ENCODE data around the gene LARGE1. TPM values are rescaled to one million over a fixed set of nuclear protein-coding genes. Genes with fewer than 3 reads are reported as not detected.

The LARGE1 gene
- polyA plus RNA-seq, 3 donors: 0.05 to 0.13 TPM; not detected in 1

DNA sequence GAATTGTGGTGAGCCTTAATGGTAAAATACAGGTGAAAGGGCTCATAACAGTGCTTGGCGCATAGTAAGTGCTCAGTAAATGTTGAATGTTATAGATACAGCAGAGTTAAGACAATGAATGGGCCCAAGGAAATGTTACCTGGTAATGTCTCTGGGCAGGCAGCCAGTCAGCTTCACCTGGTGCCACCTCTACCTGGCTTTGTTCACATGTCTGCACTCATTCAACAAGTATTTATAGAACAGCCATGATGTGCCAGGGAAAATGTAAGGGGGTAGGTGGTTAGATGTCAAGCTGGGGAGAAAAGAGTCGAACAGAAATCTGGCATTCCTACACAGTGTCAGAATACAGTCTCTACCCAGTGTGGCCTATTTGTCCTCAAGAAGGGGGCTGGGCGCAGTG lies 623.3 kb downstream of the LARGE1 start:
- H3K36me3 Mint-ChIP-seq: no peaks in the 10 kb centered on the region
- Histone ChIP-seq H3K9me3 (replicated peaks in 1 of 2; ENCODE audit: control insufficient read depth in 1 of 2, insufficient read depth in 1 of 2, low read length in 2 of 2) (no peaks in the 10 kb centered on the region), H3K79me2 (ENCODE audit: insufficient read depth, low read length) (no peaks in the 10 kb centered on the region), H4K20me1 (ENCODE audit: insufficient read depth, low read length) (no peaks in the 10 kb centered on the region), H3K27me3 (ENCODE audit: control insufficient read depth in 2 of 2, insufficient read depth in 2 of 2, low read length in 2 of 2) (no peaks in the 10 kb centered on the region), H3K4me1 (ENCODE audit: control insufficient read depth in 1 of 2, insufficient read depth in 2 of 2, low read length in 2 of 2) (peaks cover 4 to 6% of the 10 kb centered on the region in 2 donors), H3K4me3 (replicated peaks in 1 of 3; ENCODE audit: low read depth in 2 of 3, low read length in 3 of 3) (no peak overlapping the region), H3K36me3 (replicated peaks in 1 of 2; ENCODE audit: control insufficient read depth in 1 of 2, insufficient read depth in 2 of 2, low read length in 2 of 2) (no peaks in the 10 kb centered on the region), H3K27ac (ENCODE audit: low read depth in 1 of 2, low read length in 2 of 2) (no peak overlapping the region), H2AFZ (ENCODE audit: insufficient read depth, low read depth, low read length, poor library complexity, severe bottlenecking) (no peak overlapping the region), H3K4me2 (replicated peaks; ENCODE audit: extremely low read depth, low read length, poor library complexity, severe bottlenecking) (no peak overlapping the region), H3K9ac (ENCODE audit: insufficient read depth, low read length, poor library complexity, severe bottlenecking) (no peak overlapping the region)
- intact Hi-C loops (cut with micrococcal nuclease): no loop called here
- no peak for TF ChIP-seq CTCF (IDR thresholded peaks at IDR 0.05)
- peaks cover 0 to 3% (median 0%) of the 10 kb centered on the region in 7 donors for H3K9me3 Mint-ChIP-seq
- H3K4me1 Mint-ChIP-seq: peaks cover 8% of the 10 kb centered on the region
- 90% methylated on average over 2 of the region's 3 CpGs for WGBS (ENCODE audit: insufficient coverage)
- DNase-seq: no peak
- H3K4me3 Mint-ChIP-seq: no peak overlapping the region
- H3K27ac Mint-ChIP-seq: no peak overlapping the region
- peaks cover 0 to 1% (median 0%) of the 10 kb centered on the region in 3 donors for H3K27me3 Mint-ChIP-seq (ENCODE audit: low read depth in 3 of 3)

DNA sequence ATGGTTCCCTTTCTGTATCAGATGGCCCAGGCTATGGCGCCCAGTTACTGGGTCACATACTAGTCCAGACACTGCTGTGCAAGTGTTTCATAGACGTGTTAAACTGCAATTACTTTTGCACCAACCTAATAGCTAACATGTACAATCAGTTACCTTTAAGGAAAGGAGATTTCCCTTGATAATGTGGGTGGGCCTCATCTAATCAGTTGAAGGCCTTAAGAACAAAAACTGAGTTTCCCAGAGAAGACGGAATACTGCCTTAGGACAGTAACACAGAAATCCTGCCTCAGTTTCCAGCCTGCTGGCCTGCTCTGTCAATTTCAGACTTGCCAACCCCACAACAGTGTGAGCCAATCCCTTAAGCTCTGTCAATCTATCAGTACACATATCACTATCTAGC lies 632.2 kb downstream of the LARGE1 start:
- Mint-ChIP-seq H3K36me3 (no peaks in the 10 kb centered on the region), H3K9me3 (peaks cover 0 to 6% (median 2%) of the 10 kb centered on the region in 7 donors), H3K4me3 (no peak overlapping the region), H3K4me1 (no peaks in the 10 kb centered on the region), H3K27ac (no peak overlapping the region), H3K27me3 (ENCODE audit: low read depth in 3 of 3) (peaks cover 2 to 5% (median 2%) of the 10 kb centered on the region in 3 donors)
- Histone ChIP-seq H3K4me1 (ENCODE audit: control insufficient read depth in 1 of 2, insufficient read depth in 2 of 2, low read length in 2 of 2) (no peaks in the 10 kb centered on the region), H4K20me1 (ENCODE audit: insufficient read depth, low read length) (no peaks in the 10 kb centered on the region), H3K79me2 (ENCODE audit: insufficient read depth, low read length) (no peaks in the 10 kb centered on the region), H3K4me3 (replicated peaks in 1 of 3; ENCODE audit: low read depth in 2 of 3, low read length in 3 of 3) (no peak overlapping the region), H2AFZ (ENCODE audit: insufficient read depth, low read depth, low read length, poor library complexity, severe bottlenecking) (no peak overlapping the region), H3K4me2 (replicated peaks; ENCODE audit: extremely low read depth, low read length, poor library complexity, severe bottlenecking) (no peak overlapping the region), H3K27me3 (ENCODE audit: control insufficient read depth in 2 of 2, insufficient read depth in 2 of 2, low read length in 2 of 2) (no peaks in the 10 kb centered on the region), H3K9me3 (replicated peaks in 1 of 2; ENCODE audit: control insufficient read depth in 1 of 2, insufficient read depth in 1 of 2, low read length in 2 of 2) (no peaks in the 10 kb centered on the region), H3K9ac (ENCODE audit: insufficient read depth, low read length, poor library complexity, severe bottlenecking) (no peak overlapping the region), H3K27ac (ENCODE audit: low read depth in 1 of 2, low read length in 2 of 2) (no peak overlapping the region), H3K36me3 (replicated peaks in 1 of 2; ENCODE audit: control insufficient read depth in 1 of 2, insufficient read depth in 2 of 2, low read length in 2 of 2) (no peaks in the 10 kb centered on the region)
- 100% methylated on average over 2 of the region's 3 CpGs for WGBS (ENCODE audit: insufficient coverage)
- no peak for DNase-seq
- intact Hi-C loops (cut with micrococcal nuclease): no loop called here
- TF ChIP-seq CTCF (IDR thresholded peaks at IDR 0.05): no peak
